Measurements from ENCODE around the gene SPRR1A. TPM values are rescaled to one million over a fixed set of nuclear protein-coding genes. Genes with fewer than 3 reads are reported as not detected.
"Not testable (repeated sequence)": the region's sequence is repeated elsewhere in the genome, so short reads cannot be mapped to it uniquely, and the experiment has no call there.

Gene SPRR1A
- total RNA-seq, 4 donors from 2014 or later, result not detected

- no peak for TF ChIP-seq CTCF (IDR thresholded peaks at IDR 0.05)
- ATAC-seq (ENCODE audit: low FRiP score) (no peak), DNase-seq (ENCODE audit: low spot score) (no peak)
Measured at GRCh38 chr1:152998476-152998875, 14.6 kb downstream of the SPRR1A start.

GRCh38 chr1:152999818-153000217 is 15.9 kb downstream of the SPRR1A start:
- DNase-seq (ENCODE audit: low spot score) (no peak), ATAC-seq (ENCODE audit: low FRiP score) (no peak)
- TF ChIP-seq CTCF (IDR thresholded peaks at IDR 0.05), result no peak

GRCh38 chr1:153000294-153000693 is 16.4 kb downstream of the SPRR1A start:
- DNase-seq (ENCODE audit: low spot score) (no peak), ATAC-seq (ENCODE audit: low FRiP score) (no peak)
- TF ChIP-seq CTCF (IDR thresholded peaks at IDR 0.05), result no peak

GRCh38 chr1:153001382-153001781 is 17.5 kb downstream of the SPRR1A start, which contains the start of gene SPRR3:
TSS of gene SPRR3 (plus strand) at chr1:153001749. CDS start at chr1:153003021, 1,272 bp downstream.
- no peak for DNase-seq (ENCODE audit: low spot score)

GRCh38 chr1:153011235-153011758 is 27.4 kb downstream of the SPRR1A start:
- DNase-seq (ENCODE audit: low spot score); ATAC-seq (ENCODE audit: low FRiP score): not testable (repeated sequence)

More at GRCh38 chr1:153001382-153001781, 17.5 kb downstream of the SPRR1A start, which contains the start of gene SPRR3:
- no peak for TF ChIP-seq CTCF (IDR thresholded peaks at IDR 0.05)
- ATAC-seq (ENCODE audit: low FRiP score), result no peak

- not testable (repeated sequence) for DNase-seq (ENCODE audit: low spot score); ATAC-seq (ENCODE audit: low FRiP score)
Measured at GRCh38 chr1:153021829-153022228, 37.9 kb downstream of the SPRR1A start.

- not testable (repeated sequence) for DNase-seq (ENCODE audit: low spot score); ATAC-seq (ENCODE audit: low FRiP score)
Measured at GRCh38 chr1:153022340-153022739, 38.5 kb downstream of the SPRR1A start.

GRCh38 chr1:153023109-153023508 is 39.2 kb downstream of the SPRR1A start:
- no peak for ATAC-seq (ENCODE audit: low FRiP score)
- no peak for TF ChIP-seq CTCF (IDR thresholded peaks at IDR 0.05)
- DNase-seq (ENCODE audit: low spot score), result no peak

GRCh38 chr1:153024413-153024812 is 40.5 kb downstream of the SPRR1A start:
- TF ChIP-seq CTCF (IDR thresholded peaks at IDR 0.05), result no peak
- DNase-seq (ENCODE audit: low spot score), result no peak
- ATAC-seq (ENCODE audit: low FRiP score), result no peak

All from omental fat pad (tissue), 4 donors.